Spinal cord (tissue), 10 donors: Measurements from ENCODE around the gene HMOX2. TPM values are rescaled to one million over a fixed set of nuclear protein-coding genes. Genes with fewer than 3 reads are reported as not detected.
A peak's percentile ranks its signal among the peaks of the same experiment; 100 is the strongest.

Source experiments
- DNase-seq, 6 donors: peaks; one replicate each; pipeline versions ENCODE4 v3.0.0 to v3.0.0-alpha.2; 2013 to 2015; ENCODE audit warnings: low spot score in 6 of 6, low read depth in 4 of 6
- H3K27ac ChIP-seq: one replicate; pipeline ENCODE4 v1.5.1; 2013; ENCODE audit warnings: low read depth, low read length, control low read depth
- H3K27me3 ChIP-seq: one replicate; pipeline ENCODE4 v1.6.1; 2013; ENCODE audit warnings: low read length; ENCODE audit not compliant: control insufficient read depth, insufficient read depth
- H3K36me3 ChIP-seq: one replicate; pipeline ENCODE4 v1.6.1; 2013; ENCODE audit warnings: low read length; ENCODE audit not compliant: control insufficient read depth, insufficient read depth
- H3K4me1 ChIP-seq: one replicate; pipeline ENCODE4 v1.6.1; 2013; ENCODE audit warnings: low read length; ENCODE audit not compliant: control insufficient read depth, insufficient read depth
- H3K4me3 ChIP-seq: one replicate; pipeline ENCODE4 v1.5.1; 2013; ENCODE audit warnings: low read depth, low read length, control low read depth
- H3K9me3 ChIP-seq: one replicate; pipeline ENCODE4 v1.6.1; 2013; ENCODE audit warnings: low read length; ENCODE audit not compliant: control insufficient read depth, insufficient read depth
- WGBS: methylation state at CpG from one replicate; pipeline ENCODE4 v1.1.5; 2013; ENCODE audit warnings: missing lambda C conversion rate; ENCODE audit not compliant: insufficient coverage; 5-methylcytosine and 5-hydroxymethylcytosine counted together
- polyA plus RNA-seq, 2 donors: library from polyadenylated mRNA; unstranded; fragments of 120-200 nt; gene quantifications; one replicate each; pipeline ENCODE4 v1.2.1, GENCODE V29; 2013; ENCODE audit not compliant: insufficient read length in 2 of 2
- total RNA-seq, 2 donors: library from RNA; depleted of rRNA in 1 of 2; stranded (reverse); fragments of 120-200 nt in 1 of 2; fragments of >200 nt in 1 of 2; gene quantifications; one replicate each; pipeline versions ENCODE4 v1.2.3 to v1.2.4, GENCODE V29; 2013 to 2014
- donor health status: healthy.

HMOX2 gene
- total and polyA plus RNA-seq, 4 donors = 64.5 to 130 (median 90.1) TPM

GRCh38 chr16:4529085-4530060 lies 53.2 kb downstream of the HMOX2 start:
- no peak overlapping the region for H3K27ac ChIP-seq
- 51% methylated on average over 10 of the region's 16 CpGs for WGBS

GRCh38 chr16:4531811-4532210 lies 55.6 kb downstream of the HMOX2 start:
- Histone ChIP-seq H3K27ac (peak overlapping the region; percentile 40), H3K27me3 (no peaks in the 10 kb centered on the region), H3K9me3 (no peaks in the 10 kb centered on the region), H3K36me3 (peaks cover 17% of the 10 kb centered on the region), H3K4me1 (peaks cover 47% of the 10 kb centered on the region), H3K4me3 (no peak overlapping the region)
- DNase-seq = peak in 1 of 6 donors; percentile 49
- 29% methylated on average over 1 of the region's 8 CpGs for WGBS

More at GRCh38 chr16:4529085-4530060, 53.2 kb downstream of the HMOX2 start:
- DNase-seq = no peak
- H3K36me3 ChIP-seq = peaks cover 16% of the 10 kb centered on the region
- H3K9me3 ChIP-seq = no peaks in the 10 kb centered on the region
- H3K4me1 ChIP-seq = peaks cover 49% of the 10 kb centered on the region
- no peak overlapping the region for H3K4me3 ChIP-seq
- H3K27me3 ChIP-seq = no peaks in the 10 kb centered on the region

- Histone ChIP-seq H3K4me1 (peaks cover 49% of the 10 kb centered on the region), H3K27ac (no peak overlapping the region), H3K4me3 (no peak overlapping the region), H3K9me3 (no peaks in the 10 kb centered on the region), H3K36me3 (peaks cover 17% of the 10 kb centered on the region), H3K27me3 (no peaks in the 10 kb centered on the region)
- WGBS = 74% methylated on average over 7 of the region's 10 CpGs
- DNase-seq = no peak
Measured at GRCh38 chr16:4532238-4532637, 56.0 kb downstream of the HMOX2 start.

- WGBS = 83% methylated on average over 5 of the region's 6 CpGs
- peaks cover 17% of the 10 kb centered on the region for H3K36me3 ChIP-seq
- no peaks in the 10 kb centered on the region for H3K27me3 ChIP-seq
- no peak overlapping the region for H3K4me3 ChIP-seq
- H3K27ac ChIP-seq = no peak overlapping the region
- H3K4me1 ChIP-seq = peaks cover 54% of the 10 kb centered on the region
- DNase-seq = no peak
- no peaks in the 10 kb centered on the region for H3K9me3 ChIP-seq
Measured at GRCh38 chr16:4533490-4533889, 57.3 kb downstream of the HMOX2 start.

- DNase-seq = no peak
- Histone ChIP-seq H3K4me1 (peaks cover 53% of the 10 kb centered on the region), H3K4me3 (no peak overlapping the region), H3K27me3 (no peaks in the 10 kb centered on the region), H3K36me3 (peaks cover 17% of the 10 kb centered on the region), H3K27ac (peak overlapping the region; percentile 11), H3K9me3 (no peaks in the 10 kb centered on the region)
- WGBS = 75% methylated on average over 10 of the region's 13 CpGs
Measured at GRCh38 chr16:4534151-4534790, 58.1 kb downstream of the HMOX2 start.

- peaks cover 2% of the 10 kb centered on the region for H3K9me3 ChIP-seq
- H3K4me1 ChIP-seq = peaks cover 53% of the 10 kb centered on the region
- 88% methylated on average over 6 of the region's 7 CpGs for WGBS
- DNase-seq = no peak
- H3K27me3 ChIP-seq = no peaks in the 10 kb centered on the region
- H3K36me3 ChIP-seq = peaks cover 17% of the 10 kb centered on the region
- H3K27ac ChIP-seq = no peak overlapping the region
- H3K4me3 ChIP-seq = no peak overlapping the region
Measured at GRCh38 chr16:4535627-4536108, 59.5 kb downstream of the HMOX2 start.

GRCh38 chr16:4536391-4537106 lies 60.4 kb downstream of the HMOX2 start:
- Histone ChIP-seq H3K9me3 (peaks cover 2% of the 10 kb centered on the region), H3K4me3 (no peak overlapping the region), H3K36me3 (peaks cover 15% of the 10 kb centered on the region), H3K4me1 (peaks cover 49% of the 10 kb centered on the region), H3K27me3 (no peaks in the 10 kb centered on the region), H3K27ac (no peak overlapping the region)
- no peak for DNase-seq
- WGBS = 86% methylated on average over 9 of the region's 15 CpGs

- Histone ChIP-seq H3K4me1 (peaks cover 38% of the 10 kb centered on the region), H3K36me3 (peaks cover 13% of the 10 kb centered on the region), H3K27me3 (no peaks in the 10 kb centered on the region), H3K9me3 (peaks cover 2% of the 10 kb centered on the region), H3K4me3 (peak overlapping the region; percentile 62), H3K27ac (peak overlapping the region; percentile 40)
- 2% methylated on average over 74 of the region's 75 CpGs for WGBS
- DNase-seq = peak in 2 of 6 donors; percentile 29 to 34
Measured at GRCh38 chr16:4537376-4538343, 61.5 kb downstream of the HMOX2 start.
